OCI-LY1 (cell line): Measurements from ENCODE around the gene VPS35.

Source experiments
- H2AFZ ChIP-seq: fragments of 200-600 bp; sonication (generic), shearing (Covaris generic); 2 replicates; pipeline ENCODE4 v1.6.0; 2014; ENCODE audit warnings: antibody characterized with exemption, mild to moderate bottlenecking, low read length
- H3F3A ChIP-seq: fragments of 200-600 bp; sonication (generic), shearing (Covaris generic); 2 replicates; pipeline ENCODE4 v1.6.0; 2014; ENCODE audit warnings: mild to moderate bottlenecking, antibody characterized with exemption, low read length, moderate library complexity; ENCODE audit not compliant: insufficient read depth
- H3K27ac ChIP-seq: fragments of 200-600 bp; sonication (generic); 2 replicates; pipeline ENCODE4 v1.5.1; 2014; ENCODE audit warnings: low read length, mixed run types, mild to moderate bottlenecking, low read depth; ENCODE audit not compliant: poor library complexity, severe bottlenecking
- H3K27me3 ChIP-seq: fragments of 200-600 bp; sonication (generic); 2 replicates; pipeline ENCODE4 v1.6.0; 2014; ENCODE audit warnings: antibody characterized with exemption, mild to moderate bottlenecking, low read length, moderate library complexity; ENCODE audit not compliant: insufficient read depth
- H3K36me3 ChIP-seq: fragments of 200-600 bp; sonication (generic); 2 replicates; pipeline ENCODE4 v1.6.1; 2014; ENCODE audit warnings: mild to moderate bottlenecking, antibody characterized with exemption, low read length, moderate library complexity, mixed read lengths; ENCODE audit not compliant: insufficient read depth
- H3K4me1 ChIP-seq: fragments of 200-600 bp; sonication (generic); 2 replicates; pipeline ENCODE4 v1.5.1; 2014; ENCODE audit warnings: mild to moderate bottlenecking, low read length, moderate library complexity; ENCODE audit not compliant: insufficient read depth, severe bottlenecking
- H3K4me2 ChIP-seq: fragments of 200-600 bp; sonication (generic), shearing (Covaris generic); 2 replicates; pipeline ENCODE4 v1.6.1; 2014; ENCODE audit warnings: low read length
- H3K4me3 ChIP-seq: fragments of 200-600 bp; sonication (generic); 2 replicates; pipeline ENCODE4 v1.5.1; 2014; ENCODE audit warnings: low read length, low read depth, mild to moderate bottlenecking, mixed read lengths; ENCODE audit not compliant: poor library complexity, severe bottlenecking
- H3K79me2 ChIP-seq: fragments of 200-600 bp; shearing (Covaris generic); 2 replicates; pipeline ENCODE4 v1.6.1; 2016; ENCODE audit warnings: mixed run types, low read length, mixed read lengths; ENCODE audit not compliant: insufficient read depth
- H3K9ac ChIP-seq: fragments of 200-600 bp; sonication (generic), shearing (Covaris generic); 2 replicates; pipeline ENCODE4 v1.6.1; 2014; ENCODE audit warnings: mild to moderate bottlenecking, low read length, mixed read lengths
- H3K9me2 ChIP-seq: fragments of 200-600 bp; sonication (generic), shearing (Covaris generic); 2 replicates; pipeline ENCODE4 v1.6.1; 2014; ENCODE audit warnings: low read depth, mild to moderate bottlenecking, low read length, mixed read lengths
- H3K9me3 ChIP-seq: fragments of 200-600 bp; shearing (Covaris generic); 2 replicates; pipeline ENCODE4 v1.6.1; 2014; ENCODE audit warnings: low read length, mixed read lengths
- H4K20me1 ChIP-seq: fragments of 200-600 bp; sonication (generic), shearing (Covaris generic); 2 replicates; pipeline ENCODE4 v1.6.0; 2016; ENCODE audit warnings: mild to moderate bottlenecking, low read length; ENCODE audit not compliant: insufficient read depth
- CTCF ChIP-seq: fragments of 200-600 bp; sonication (generic), shearing (Covaris generic); IDR thresholded peaks from 2 replicates; pipeline ENCODE4 v1.5.1; 2017; ENCODE audit warnings: mild to moderate bottlenecking, antibody characterized with exemption, low read length, moderate library complexity, mixed read lengths
- EZH2 ChIP-seq: fragments of 200-600 bp; sonication (generic), shearing (Covaris generic); IDR thresholded peaks from 2 replicates; pipeline ENCODE4 v1.8.0; 2017; ENCODE audit warnings: borderline replicate concordance, mixed run types, mild to moderate bottlenecking, antibody characterized with exemption, low read length, moderate library complexity, mixed read lengths

Gene VPS35

GRCh38 chr16:46688654-46689364 is at the start of gene VPS35:
Gene VPS35 (minus strand): TSS chr16:46689178. CDS start chr16:46689133, 45 bp downstream.
- Histone ChIP-seq H3K27ac (peak within 1 kb of the TSS; percentile 86), H3K9me3 (no peaks in the 10 kb centered on the region), H3K36me3 (peaks cover 30% of the 10 kb centered on the region), H2AFZ (no peak within 1 kb of the TSS), H3K27me3 (no peaks in the 10 kb centered on the region), H3F3A (no peaks in the 10 kb centered on the region), H3K4me1 (peaks cover 50% of the 10 kb centered on the region), H3K9ac (peak within 1 kb of the TSS; percentile 77), H3K9me2 (no peaks in the 10 kb centered on the region), H3K4me3 (peak within 1 kb of the TSS; percentile 74), H3K4me2 (peak within 1 kb of the TSS; percentile 93), H4K20me1 (no peaks in the 10 kb centered on the region), H3K79me2 (peaks cover 70% of the 10 kb centered on the region)
- TF ChIP-seq CTCF (no peak; the same call in 1 of the 2 replicates), EZH2 (no peak)

- H3F3A ChIP-seq = no peaks in the 10 kb centered on the region
- H3K9me3 ChIP-seq = no peaks in the 10 kb centered on the region
- no peaks in the 10 kb centered on the region for H3K36me3 ChIP-seq
- H3K27me3 ChIP-seq = no peaks in the 10 kb centered on the region
- H2AFZ ChIP-seq = no peak overlapping the region
- H3K4me1 ChIP-seq = peaks cover 31% of the 10 kb centered on the region
- no peaks in the 10 kb centered on the region for H4K20me1 ChIP-seq
- H3K9me2 ChIP-seq = no peaks in the 10 kb centered on the region
- H3K4me2 ChIP-seq = no peak overlapping the region
- H3K9ac ChIP-seq = no peak overlapping the region
- TF ChIP-seq EZH2 (no peak), CTCF (no peak)
- no peak overlapping the region for H3K4me3 ChIP-seq
- no peak overlapping the region for H3K27ac ChIP-seq
- no peaks in the 10 kb centered on the region for H3K79me2 ChIP-seq
Measured at GRCh38 chr16:46737621-46738214, 48.7 kb upstream of the VPS35 start.

GRCh38 chr16:46736695-46737094 is 47.7 kb upstream of the VPS35 start:
- Histone ChIP-seq H3F3A (no peaks in the 10 kb centered on the region), H3K79me2 (no peaks in the 10 kb centered on the region), H3K27me3 (no peaks in the 10 kb centered on the region), H3K27ac (no peak overlapping the region), H2AFZ (no peak overlapping the region), H3K4me3 (no peak overlapping the region), H4K20me1 (no peaks in the 10 kb centered on the region), H3K9me2 (no peaks in the 10 kb centered on the region), H3K9me3 (no peaks in the 10 kb centered on the region), H3K36me3 (no peaks in the 10 kb centered on the region), H3K9ac (no peak overlapping the region), H3K4me1 (peaks cover 30% of the 10 kb centered on the region), H3K4me2 (no peak overlapping the region)
- no peak for TF ChIP-seq CTCF
- TF ChIP-seq EZH2 = no peak
